HG02938 (cell line): Measurements from ENCODE around the gene LSMEM2.
"Not testable (repeated sequence)": the region's sequence is repeated elsewhere in the genome, so short reads cannot be mapped to it uniquely, and the experiment has no call there.

Experiments
- ATAC-seq: cut with Tn5 transposase; IDR thresholded peaks from one replicate; pipeline ENCODE4 v1.9.1; 2021; ENCODE audit warnings: mild to moderate bottlenecking, moderate library complexity; ENCODE audit not compliant: unreplicated experiment

The LSMEM2 gene

DNA sequence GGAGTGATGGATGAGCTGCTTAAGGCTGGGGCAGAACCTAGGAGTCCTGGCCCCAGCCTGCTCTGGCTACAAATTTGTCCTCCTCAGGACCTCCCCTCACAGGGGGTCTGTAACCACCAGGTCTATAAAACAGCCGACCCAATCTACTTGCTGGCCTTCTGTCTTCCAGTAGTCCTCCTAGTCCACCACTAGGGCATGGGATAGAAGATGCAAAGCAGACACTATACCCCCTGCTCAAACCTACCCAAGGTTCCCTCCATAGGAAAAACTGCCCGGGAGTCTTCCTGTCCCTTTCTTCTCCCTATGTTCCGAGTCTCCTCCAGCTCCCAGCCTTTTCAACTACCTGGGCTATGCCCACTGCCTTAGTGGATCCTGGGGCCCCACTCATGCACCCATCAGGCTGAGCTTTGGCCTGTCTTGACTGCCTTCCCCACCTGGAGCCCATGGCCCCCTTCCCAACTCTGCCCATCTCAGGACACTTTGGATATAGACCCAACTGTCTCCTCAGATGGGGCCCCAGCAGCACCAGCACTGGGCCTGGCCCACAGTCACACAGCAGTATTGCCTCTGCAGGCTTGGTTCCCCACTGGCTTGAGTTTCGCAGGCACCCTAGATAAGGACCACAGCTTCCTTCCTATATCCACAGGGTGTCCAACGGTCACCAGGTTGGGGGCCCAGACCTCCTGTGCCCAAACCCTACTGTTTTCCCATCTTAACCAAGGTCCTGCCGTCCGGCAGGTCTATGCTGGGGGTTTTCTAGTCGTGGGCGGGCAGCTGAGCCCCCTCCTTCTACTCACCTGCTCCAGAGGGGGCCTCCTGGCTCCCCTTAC lies 19.2 kb downstream of the LSMEM2 start:
- no peak for ATAC-seq

GRCh38 chr3:50298836-50299637 lies 20.1 kb downstream of the LSMEM2 start, which contains the start of the genes HYAL3 and NAA80:
Gene HYAL3 (minus strand): TSS chr3:50299405. CDS start chr3:50295602, 3,803 bp downstream.
Gene NAA80 (minus strand): TSS chr3:50299405. CDS start chr3:50297463, 1,942 bp downstream.
- peak; percentile 84 for ATAC-seq

GRCh38 chr3:50299638-50299928 lies 20.7 kb downstream of the LSMEM2 start:
- no peak for ATAC-seq

DNA sequence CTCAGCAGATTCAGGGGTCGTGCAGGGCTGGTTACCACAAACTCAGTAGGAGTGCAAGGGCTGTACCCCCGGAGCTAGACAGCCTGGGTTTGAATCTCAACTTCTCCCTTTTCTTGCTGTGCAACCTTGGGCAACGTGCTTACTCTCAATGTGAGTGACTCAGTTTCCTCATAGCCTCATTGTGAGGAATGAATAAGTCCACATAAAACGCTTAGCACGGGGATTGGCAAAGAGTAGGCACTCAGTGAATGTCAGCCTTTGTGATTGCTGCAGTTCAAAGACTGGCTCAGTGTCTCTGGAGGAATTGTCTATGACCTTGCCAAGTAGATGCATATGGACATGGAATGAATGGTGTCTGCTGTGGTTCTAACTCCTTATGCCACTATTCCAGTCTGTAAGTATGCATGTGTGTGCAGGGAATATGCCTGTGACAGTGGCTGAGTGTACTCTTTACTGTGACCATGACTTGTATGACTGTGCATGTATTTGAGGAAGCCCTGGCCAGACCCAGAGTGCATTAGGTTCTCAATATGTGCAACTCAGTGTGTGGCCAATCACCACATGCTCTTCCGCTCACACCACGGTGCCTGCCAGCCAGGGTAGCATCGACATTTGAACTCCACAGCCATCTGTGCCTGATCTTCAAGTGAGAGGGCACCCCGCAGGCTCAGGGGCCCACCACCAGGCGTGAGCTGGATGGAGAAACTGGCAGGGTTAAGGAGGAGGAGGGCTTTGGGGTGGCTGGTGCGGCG lies 21.2 kb downstream of the LSMEM2 start:
- ATAC-seq: no peak

- no peak for ATAC-seq
Measured at GRCh38 chr3:50300681-50301254, 21.9 kb downstream of the LSMEM2 start.

DNA sequence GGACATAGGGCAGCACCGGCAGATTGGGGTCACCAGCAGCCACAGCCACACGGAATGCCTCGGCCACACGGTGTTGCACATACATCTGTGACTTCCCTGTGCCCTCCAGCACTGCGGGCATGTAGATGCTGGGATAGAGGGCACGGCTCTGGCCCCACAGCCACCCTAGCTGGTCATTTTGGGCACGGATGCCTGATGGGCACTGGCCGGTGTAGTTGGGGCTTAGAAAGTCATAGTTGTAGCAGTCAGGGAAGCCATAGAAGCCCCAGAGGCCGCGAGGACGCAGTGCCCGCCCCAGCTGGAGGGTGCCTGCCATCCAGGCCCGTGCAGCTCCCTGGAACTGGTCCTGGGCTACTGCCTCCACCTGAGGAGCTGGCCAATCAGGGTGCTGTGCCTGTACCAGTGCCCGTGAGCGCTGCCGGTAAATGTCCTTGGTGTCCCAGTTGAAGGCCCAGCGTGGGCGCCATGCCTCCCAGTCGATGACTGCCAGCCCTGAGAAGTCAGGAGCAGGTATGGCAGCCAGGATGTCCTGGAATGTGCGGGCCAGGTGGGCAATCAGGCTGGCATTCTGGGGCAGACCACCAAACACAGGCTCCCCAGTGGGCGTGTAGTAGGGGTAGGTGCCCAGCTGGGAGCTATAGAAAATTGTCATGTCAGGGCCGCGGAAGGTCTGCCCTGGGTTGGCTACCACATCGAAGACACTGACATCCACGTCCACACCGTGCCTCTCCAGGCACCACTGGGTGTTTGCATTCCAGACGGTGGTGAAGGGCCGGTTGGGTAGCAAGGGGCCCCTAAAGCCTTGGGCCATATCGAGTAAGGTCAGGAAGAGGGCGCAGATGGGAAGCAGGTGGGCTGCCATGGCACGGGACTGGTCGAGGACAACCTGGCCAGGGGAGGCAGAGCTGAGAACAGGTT lies 23.5 kb downstream of the LSMEM2 start:
- ATAC-seq: no peak

DNA sequence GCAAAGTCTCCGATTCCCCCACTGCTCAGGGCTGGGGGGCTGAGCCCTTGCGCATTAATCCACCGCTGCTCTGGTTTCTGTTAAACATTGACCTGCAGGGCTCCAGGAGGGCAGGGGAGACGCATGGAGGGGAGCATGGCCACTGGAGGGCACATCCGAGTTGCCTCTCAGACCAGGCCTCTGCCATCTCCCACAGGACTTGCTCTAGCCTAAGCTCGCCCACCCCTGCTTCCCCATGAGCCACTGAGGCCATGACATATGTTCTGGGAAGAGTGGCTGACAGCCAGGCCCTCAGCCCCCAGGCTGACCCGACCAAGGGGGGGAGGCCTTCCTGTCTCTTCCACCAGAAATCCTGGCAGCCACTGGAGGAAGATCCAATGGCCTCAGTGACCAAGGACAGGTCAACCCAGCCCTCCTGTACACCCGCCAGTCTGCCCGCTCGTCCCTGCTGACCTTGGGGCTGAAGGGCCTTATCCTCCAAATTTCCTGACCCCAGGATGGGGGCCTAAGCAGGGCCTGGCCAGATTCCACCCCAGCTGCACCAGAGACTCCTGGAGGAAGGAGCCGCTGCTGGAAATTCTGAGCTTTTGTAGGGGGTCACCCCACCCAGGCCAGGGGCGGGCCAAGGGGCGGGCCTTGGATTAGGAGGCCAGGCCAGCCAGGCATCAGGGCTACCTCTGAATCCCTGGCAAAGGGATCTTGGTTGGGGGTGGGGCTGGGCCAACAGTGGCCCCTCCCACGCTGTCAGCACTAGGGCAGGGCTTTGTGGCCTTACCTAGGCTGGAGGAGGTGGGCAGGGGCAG lies 24.3 kb downstream of the LSMEM2 start, which contains the start of gene HYAL1:
HYAL1 (minus strand) TSS at position 562 of the 803 bp plus-strand sequence. CDS start 618 bp downstream, outside the sequence.
- no peak for ATAC-seq

- no peak for ATAC-seq
Measured at GRCh38 chr3:50304601-50305000, 25.7 kb downstream of the LSMEM2 start.

- not testable (repeated sequence) for ATAC-seq
Measured at GRCh38 chr3:50312041-50312440, 33.2 kb downstream of the LSMEM2 start.

DNA sequence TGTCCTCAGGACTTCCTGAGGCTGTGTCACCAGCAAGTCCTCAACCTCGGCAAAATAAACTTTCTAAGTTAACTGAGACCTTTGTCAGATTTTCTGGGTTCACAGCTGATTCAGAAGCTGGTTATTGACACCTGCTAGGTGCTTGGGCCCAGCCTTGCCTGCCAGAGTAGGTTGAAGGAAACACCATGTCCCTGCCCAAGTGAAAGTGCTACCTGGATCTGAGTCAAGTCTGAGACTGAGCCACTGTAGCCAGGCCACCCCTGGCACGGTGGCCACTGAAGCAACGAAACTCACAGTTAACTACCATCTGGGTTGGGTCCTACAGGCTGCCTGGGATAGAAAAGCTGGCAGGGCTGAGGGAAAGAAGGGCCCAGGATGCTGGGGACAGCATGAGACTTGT lies 35.5 kb downstream of the LSMEM2 start:
- no peak for ATAC-seq

DNA sequence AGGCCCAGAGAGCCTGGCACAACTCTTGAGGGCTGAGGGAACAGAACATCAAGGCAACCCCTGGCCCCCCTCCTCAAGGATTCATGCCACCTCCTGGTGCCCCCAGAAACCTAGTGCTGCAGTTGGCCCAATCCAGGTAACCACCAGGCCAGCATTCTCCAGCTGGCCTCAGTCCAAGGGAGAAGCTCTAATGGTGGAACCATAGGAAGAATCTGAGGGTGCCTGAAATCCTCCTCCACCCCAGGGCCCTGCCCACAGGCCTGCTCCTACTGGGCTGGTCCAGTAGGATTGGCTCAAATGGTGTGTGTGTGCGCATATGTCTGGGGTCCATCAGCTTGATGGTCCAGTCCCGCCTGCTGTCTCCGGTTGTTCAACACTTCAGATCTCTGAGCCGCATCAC lies 35.9 kb downstream of the LSMEM2 start:
- ATAC-seq: no peak

DNA sequence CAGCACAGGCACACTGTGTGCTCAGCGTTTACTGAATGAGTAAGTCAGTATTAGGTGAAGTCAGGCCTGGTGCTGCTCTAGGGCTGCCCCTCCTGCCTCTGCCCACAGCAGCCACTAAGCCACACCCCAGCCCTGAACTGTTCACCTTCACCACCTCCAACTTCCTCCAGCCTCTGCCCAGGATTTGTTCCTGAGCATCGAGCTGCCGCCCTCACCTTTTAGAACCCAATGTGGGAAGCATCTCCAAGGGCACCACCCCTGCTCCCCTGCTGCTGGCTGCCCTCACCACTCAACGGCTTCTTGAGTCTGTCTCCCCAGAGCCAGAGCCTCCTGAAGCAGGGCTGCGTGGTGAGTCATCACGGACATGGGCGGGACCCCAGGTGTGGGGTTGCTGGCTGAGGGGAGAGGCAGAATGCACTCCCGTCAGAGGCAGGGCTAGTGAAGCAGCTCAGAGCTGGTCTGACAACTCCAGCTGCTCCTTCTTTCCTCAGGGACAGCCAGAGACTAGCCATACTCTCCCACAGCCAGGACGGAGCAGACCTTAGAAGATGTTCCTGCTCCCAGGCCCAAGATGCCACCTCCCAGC lies 37.9 kb downstream of the LSMEM2 start:
- no peak for ATAC-seq

- ATAC-seq: no peak
Measured at GRCh38 chr3:50317300-50317699, 38.4 kb downstream of the LSMEM2 start.

- no peak for ATAC-seq
Measured at GRCh38 chr3:50318163-50318562, 39.3 kb downstream of the LSMEM2 start.

DNA sequence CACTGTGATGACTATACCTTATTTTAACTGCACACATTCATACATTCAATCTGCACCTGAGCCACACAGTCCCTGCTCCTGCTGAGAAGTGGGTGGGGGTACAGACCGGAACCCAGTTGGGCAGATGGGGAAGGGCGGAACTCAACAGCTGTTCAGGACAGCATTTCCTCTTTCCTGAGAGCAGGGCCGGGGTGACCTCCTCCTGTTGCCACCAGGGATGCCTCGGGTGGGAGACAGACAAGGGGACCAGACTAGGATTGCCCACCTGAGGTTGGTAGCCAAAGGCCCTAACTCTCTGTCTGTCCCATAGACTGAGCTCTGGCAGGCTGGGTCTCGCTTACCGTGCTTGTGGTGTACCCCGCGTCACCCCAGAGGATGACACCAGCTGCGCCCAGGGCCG lies 39.7 kb downstream of the LSMEM2 start:
- ATAC-seq: no peak

- ATAC-seq: no peak
Measured at GRCh38 chr3:50319181-50319893, 40.5 kb downstream of the LSMEM2 start.

DNA sequence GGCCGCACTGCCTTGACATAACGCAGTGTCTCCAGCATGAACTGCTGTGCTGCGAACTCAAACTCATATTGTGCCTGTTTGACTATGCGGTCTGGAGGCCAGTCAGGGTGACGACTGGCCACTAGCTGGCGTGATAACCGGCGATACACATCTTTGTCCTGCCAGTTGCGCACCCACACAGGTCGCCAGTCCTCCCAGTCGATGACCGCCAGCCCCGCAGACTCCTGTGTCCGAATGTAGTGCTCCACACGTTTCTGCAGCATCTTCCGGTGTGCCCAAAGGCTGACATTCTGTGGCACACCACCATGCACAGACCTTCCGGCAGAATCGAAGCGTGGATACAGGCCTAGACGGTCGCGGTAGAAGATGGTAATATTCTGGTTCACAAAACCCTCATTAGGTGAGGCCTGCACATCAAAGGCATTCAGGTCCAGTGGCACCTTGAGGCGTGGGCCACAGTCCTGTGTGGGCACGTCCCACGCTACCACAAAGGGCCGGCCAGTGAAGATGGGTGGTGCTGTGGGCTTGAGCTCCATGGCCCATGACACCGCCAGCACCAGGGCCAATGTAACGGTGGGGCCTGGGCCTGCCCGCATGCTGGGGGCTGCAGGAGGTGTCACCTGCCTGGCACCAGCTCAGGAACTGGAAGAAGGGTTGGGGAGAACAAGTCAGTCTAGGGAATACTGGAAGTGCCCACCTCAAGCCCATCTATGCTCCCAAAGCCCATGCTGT lies 41.2 kb downstream of the LSMEM2 start:
- ATAC-seq: no peak
